C4-2B (cell line): Measurements from ENCODE around the gene CDK14.

Experiments used
- H3K27ac ChIP-seq: fragments of 450-650 bp; 2 replicates; pipeline ENCODE4 v1.5.1; 2017
- ZFX ChIP-seq: fragments of 450-650 bp; IDR thresholded peaks from 2 replicates; pipeline ENCODE4 v1.6.1; 2017
- TF ChIP-seq, protein P1 (sequence below): fragments of 450-650 bp; conservative IDR thresholded peaks from 2 replicates; pipeline ENCODE4 v1.5.1; 2017; ENCODE audit warnings: mild to moderate bottlenecking

The CDK14 gene

DNA sequence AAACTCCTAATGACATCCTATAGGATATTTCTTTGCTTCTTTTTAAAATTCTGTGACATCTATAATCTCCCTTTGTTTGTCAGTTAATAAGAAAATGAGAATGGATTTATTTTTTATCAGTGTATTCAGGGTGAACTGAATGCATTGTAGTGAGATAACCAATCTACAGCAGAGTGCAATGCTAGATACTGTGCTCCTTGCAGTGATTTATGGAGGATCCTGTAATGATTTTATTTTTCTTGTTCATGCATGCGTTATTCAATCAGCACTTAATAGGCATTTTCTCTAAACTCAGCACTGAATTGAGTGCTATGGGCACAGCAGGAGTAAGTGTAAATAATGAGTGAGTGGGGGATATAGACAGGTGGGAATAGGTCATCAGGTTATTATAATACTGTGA, 253.9 kb downstream of the CDK14 start:
- H3K27ac ChIP-seq = no peak overlapping the region
- TF ChIP-seq ZFX = no peak
- TF ChIP-seq, protein P1, sequence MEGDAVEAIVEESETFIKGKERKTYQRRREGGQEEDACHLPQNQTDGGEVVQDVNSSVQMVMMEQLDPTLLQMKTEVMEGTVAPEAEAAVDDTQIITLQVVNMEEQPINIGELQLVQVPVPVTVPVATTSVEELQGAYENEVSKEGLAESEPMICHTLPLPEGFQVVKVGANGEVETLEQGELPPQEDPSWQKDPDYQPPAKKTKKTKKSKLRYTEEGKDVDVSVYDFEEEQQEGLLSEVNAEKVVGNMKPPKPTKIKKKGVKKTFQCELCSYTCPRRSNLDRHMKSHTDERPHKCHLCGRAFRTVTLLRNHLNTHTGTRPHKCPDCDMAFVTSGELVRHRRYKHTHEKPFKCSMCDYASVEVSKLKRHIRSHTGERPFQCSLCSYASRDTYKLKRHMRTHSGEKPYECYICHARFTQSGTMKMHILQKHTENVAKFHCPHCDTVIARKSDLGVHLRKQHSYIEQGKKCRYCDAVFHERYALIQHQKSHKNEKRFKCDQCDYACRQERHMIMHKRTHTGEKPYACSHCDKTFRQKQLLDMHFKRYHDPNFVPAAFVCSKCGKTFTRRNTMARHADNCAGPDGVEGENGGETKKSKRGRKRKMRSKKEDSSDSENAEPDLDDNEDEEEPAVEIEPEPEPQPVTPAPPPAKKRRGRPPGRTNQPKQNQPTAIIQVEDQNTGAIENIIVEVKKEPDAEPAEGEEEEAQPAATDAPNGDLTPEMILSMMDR = no peak

DNA sequence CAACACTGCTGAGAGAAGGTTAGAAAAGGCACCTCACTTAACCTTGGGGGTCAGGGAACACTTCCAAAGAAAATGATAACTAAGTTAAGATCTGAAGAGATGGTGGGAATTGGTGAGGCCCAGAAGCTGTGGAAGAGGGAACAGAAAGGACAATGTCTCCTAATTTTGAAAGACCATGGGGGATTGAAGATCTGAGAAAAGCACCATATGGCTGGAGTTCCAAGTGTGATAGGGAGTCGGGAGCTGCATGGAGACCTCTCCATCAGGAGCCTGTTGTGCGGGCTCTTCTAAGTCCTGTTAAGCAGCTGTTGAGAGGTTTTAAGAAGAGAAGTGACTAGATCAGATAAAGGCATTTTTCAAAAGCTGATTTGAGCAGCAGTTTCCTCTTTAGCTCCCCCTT, 254.3 kb downstream of the CDK14 start:
- no peak for TF ChIP-seq ZFX
- no peak overlapping the region for H3K27ac ChIP-seq

DNA sequence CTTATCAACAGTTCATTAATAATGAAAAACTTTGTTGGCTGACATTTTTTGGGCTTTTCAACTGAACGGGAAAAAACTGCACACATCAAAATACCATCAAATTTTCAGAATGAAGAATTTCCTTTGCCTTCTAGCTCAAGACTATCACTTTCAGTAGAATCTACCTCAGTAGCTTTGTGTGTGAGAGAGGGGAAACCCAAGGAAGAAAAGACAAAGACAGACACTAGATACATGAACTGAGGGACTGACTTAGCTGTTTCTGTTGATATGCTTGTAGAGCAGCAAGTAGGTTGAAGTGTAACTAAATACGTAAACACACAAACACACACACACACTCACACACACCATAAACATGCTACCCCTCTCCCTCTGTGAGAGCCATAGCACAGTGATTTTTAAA, 257.1 kb downstream of the CDK14 start:
- TF ChIP-seq, protein P1 = no peak
- TF ChIP-seq ZFX = no peak
- no peak overlapping the region for H3K27ac ChIP-seq

DNA sequence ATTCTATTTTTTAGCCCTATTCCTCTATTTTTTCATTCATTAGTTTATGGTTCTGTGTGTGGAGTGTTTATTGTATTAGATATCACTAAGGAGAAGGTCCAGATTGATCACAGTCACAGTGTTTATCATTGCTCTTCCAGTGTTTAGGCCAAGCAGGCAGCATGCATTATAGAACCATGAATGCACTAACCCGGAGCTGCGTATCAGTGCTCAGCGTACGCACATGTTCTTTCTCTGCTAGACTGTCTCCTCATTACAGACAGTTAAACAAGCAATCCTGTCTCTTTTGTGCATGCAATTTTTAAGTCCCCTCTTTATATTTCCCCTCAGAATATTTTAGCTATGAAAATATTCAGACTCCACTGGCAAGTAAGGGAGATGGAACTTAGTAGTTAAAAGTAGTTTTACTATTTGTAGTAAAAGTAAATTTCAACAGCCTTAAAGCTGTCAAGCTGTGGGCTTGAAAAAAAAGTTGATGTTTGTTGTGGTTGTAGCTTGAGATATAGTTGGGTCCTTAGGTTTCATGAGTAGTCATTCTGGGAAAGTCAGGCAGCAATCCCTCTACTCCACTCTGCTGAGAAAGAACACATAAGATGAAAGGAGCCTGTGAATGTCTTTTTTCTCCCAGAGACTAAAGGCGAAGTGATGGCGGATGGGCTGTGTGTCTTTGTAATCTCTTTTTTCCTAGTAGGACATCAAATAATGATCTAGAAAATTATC, 260.4 kb downstream of the CDK14 start:
- TF ChIP-seq ZFX = no peak
- TF ChIP-seq, protein P1 = no peak
- H3K27ac ChIP-seq = no peak overlapping the region

DNA sequence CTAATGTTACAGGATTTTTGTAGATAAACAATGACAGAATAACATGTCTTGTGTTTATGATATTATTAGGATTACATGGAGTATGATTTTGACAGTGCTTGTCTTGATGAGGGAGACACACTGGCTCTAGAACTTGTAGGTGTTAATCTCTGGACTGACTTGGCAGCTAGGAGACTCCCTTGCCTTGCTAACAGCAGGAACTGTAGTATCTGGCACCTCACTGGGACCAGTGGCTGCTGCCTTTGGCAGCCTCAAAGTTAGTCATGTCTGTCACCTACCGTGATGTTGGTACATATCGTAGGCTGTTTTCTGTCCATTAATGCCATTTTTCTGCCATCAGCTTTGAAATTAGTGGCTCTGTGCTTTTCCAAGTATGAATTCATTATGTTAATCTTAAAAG, 261.5 kb downstream of the CDK14 start:
- H3K27ac ChIP-seq = no peak overlapping the region

DNA sequence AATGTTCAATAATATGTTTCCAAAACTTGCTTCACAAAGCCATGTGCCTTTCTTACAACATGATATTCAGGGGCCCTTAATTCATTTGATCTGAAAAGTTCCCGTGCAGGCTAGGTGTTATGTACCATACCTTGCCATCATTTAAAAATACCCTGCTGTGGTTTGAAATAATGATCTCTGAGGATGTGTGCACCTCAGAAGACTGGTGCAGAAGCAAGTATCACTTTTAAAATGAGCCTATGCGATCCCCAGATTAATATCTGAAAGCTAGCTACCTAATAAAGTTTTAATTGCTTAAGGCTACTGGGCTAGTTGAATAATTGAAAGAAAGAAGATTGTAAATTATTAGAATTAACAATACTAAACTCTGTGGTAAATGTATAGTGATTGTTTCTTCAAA, 262.4 kb downstream of the CDK14 start:
- TF ChIP-seq, protein P1 = no peak
- no peak for TF ChIP-seq ZFX

More for the DNA sequence above, 261.5 kb downstream of the CDK14 start:
- TF ChIP-seq, protein P1 = no peak
- no peak for TF ChIP-seq ZFX

DNA sequence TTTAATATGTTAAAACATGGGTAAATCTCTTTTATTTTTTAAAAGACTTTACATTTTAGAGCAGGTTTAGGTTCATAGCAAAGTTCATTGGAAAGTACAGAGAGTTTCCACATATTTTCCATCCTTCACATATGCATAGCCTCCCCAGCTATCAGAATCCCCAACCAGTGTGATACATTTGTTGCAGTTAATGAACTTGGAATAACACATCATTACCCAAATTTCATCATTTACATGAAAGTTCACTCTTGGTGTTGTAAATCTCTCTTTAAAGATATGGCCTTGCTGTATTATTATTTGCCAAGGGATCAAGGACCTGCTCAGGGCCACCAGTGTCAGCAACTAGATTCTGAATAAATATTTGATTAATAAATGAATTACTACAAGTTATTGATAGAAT, 263.4 kb downstream of the CDK14 start:
- TF ChIP-seq, protein P1 = no peak
- H3K27ac ChIP-seq = no peak overlapping the region

More for the DNA sequence above, 262.4 kb downstream of the CDK14 start:
- H3K27ac ChIP-seq = no peak overlapping the region

DNA sequence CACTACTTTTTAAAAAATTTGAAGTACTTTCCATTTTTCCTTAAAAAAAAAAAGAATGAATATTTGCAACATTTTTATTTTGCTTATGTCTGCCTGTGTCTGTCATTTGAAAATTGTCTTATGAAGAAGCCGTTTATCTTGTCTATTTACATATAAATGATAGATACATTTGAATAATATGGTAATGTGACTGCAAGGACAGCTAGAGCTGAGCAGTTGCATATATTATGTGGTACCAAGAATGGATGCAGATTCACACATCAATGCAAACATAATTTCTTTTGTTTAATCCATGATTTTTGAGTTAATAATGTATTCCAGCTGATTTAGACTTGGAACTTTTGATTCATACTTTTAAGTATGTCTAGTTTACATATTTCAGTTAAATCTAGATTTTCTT, 268.0 kb downstream of the CDK14 start:
- TF ChIP-seq ZFX = no peak
- TF ChIP-seq, protein P1 = no peak
- H3K27ac ChIP-seq = no peak overlapping the region
